KMS-11 (cell line): ENCODE measurements around the gene DLG2.

Experiments
- H2AFZ ChIP-seq: fragments of 200-600 bp; sonication (generic); 2 replicates; pipeline ENCODE4 v1.6.1; 2016; ENCODE audit warnings: antibody characterized with exemption, mixed run types, low read depth
- H3K27ac ChIP-seq: fragments of 200-600 bp; sonication (generic); 2 replicates; pipeline ENCODE4 v1.6.1; 2016; ENCODE audit warnings: mild to moderate bottlenecking, mixed run types
- H3K27me3 ChIP-seq: fragments of 200-600 bp; sonication (generic); 2 replicates; pipeline ENCODE4 v1.6.1; 2017; ENCODE audit warnings: mild to moderate bottlenecking, low read depth, mixed run types, moderate library complexity; ENCODE audit not compliant: insufficient read depth
- H3K36me3 ChIP-seq: fragments of 200-600 bp; sonication (generic); 2 replicates; pipeline ENCODE4 v1.6.1; 2017; ENCODE audit warnings: mild to moderate bottlenecking, mixed run types; ENCODE audit not compliant: insufficient read depth
- H3K4me1 ChIP-seq: fragments of 200-600 bp; sonication (generic); 2 replicates; pipeline ENCODE4 v1.6.1; 2016; ENCODE audit warnings: mild to moderate bottlenecking, low read depth, mixed run types; ENCODE audit not compliant: poor library complexity, severe bottlenecking
- H3K4me2 ChIP-seq: fragments of 200-600 bp; sonication (generic); 2 replicates; pipeline ENCODE4 v1.7.0; 2016; ENCODE audit warnings: mild to moderate bottlenecking, mixed run types
- H3K4me3 ChIP-seq: fragments of 200-600 bp; sonication (generic); IDR thresholded peaks from 2 replicates; pipeline ENCODE4 v1.6.1; 2017; ENCODE audit warnings: low read depth, low read length, mixed read lengths; ENCODE audit not compliant: insufficient read depth
- H3K79me2 ChIP-seq: fragments of 200-600 bp; sonication (generic); 2 replicates; pipeline ENCODE4 v1.6.1; 2016; ENCODE audit warnings: low read depth, mixed run types; ENCODE audit not compliant: insufficient read depth
- H3K9ac ChIP-seq: fragments of 200-600 bp; sonication (generic); 2 replicates; pipeline ENCODE4 v1.6.1; 2016; ENCODE audit warnings: mild to moderate bottlenecking, mixed run types
- H4K20me1 ChIP-seq: fragments of 200-600 bp; sonication (generic); 2 replicates; pipeline ENCODE4 v1.6.1; 2016; ENCODE audit warnings: mild to moderate bottlenecking, mixed run types; ENCODE audit not compliant: insufficient read depth
- TF ChIP-seq, protein P1 (sequence below): fragments of 200-600 bp; sonication (generic); conservative IDR thresholded peaks from 2 replicates; pipeline ENCODE4 v1.6.1; 2017; ENCODE audit warnings: low read depth, mild to moderate bottlenecking, antibody characterized with exemption, low read length, moderate library complexity, mixed read lengths

Gene DLG2

DNA sequence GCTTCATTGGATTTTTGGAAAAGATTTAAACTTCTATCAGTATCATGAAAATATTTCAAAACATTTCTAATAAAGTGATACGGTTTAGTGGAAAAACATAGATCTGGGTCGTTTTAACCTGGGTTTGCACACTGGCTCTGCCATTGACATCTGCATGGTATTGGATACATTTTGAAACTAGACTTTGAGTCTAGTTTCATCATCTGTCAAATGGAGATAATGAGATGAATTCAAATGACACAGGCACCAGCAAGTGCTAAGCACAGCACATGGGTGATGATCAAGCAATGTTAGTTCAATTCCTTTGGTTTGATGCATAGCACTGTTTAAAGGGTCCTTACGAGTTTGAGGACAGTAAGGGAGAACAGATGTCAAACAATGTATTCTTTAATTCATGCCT, 1522.0 kb downstream of the DLG2 start:
- H3K9ac ChIP-seq: no peak overlapping the region
- H3K27ac ChIP-seq: no peak overlapping the region
- H3K27me3 ChIP-seq: no peaks in the 10 kb centered on the region
- no peaks in the 10 kb centered on the region for H3K79me2 ChIP-seq
- TF ChIP-seq, protein P1, sequence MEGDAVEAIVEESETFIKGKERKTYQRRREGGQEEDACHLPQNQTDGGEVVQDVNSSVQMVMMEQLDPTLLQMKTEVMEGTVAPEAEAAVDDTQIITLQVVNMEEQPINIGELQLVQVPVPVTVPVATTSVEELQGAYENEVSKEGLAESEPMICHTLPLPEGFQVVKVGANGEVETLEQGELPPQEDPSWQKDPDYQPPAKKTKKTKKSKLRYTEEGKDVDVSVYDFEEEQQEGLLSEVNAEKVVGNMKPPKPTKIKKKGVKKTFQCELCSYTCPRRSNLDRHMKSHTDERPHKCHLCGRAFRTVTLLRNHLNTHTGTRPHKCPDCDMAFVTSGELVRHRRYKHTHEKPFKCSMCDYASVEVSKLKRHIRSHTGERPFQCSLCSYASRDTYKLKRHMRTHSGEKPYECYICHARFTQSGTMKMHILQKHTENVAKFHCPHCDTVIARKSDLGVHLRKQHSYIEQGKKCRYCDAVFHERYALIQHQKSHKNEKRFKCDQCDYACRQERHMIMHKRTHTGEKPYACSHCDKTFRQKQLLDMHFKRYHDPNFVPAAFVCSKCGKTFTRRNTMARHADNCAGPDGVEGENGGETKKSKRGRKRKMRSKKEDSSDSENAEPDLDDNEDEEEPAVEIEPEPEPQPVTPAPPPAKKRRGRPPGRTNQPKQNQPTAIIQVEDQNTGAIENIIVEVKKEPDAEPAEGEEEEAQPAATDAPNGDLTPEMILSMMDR: no peak
- no peaks in the 10 kb centered on the region for H3K4me1 ChIP-seq
- H2AFZ ChIP-seq: no peak overlapping the region
- no peaks in the 10 kb centered on the region for H4K20me1 ChIP-seq
- no peaks in the 10 kb centered on the region for H3K36me3 ChIP-seq
- no peak overlapping the region for H3K4me3 ChIP-seq
- no peak overlapping the region for H3K4me2 ChIP-seq

DNA sequence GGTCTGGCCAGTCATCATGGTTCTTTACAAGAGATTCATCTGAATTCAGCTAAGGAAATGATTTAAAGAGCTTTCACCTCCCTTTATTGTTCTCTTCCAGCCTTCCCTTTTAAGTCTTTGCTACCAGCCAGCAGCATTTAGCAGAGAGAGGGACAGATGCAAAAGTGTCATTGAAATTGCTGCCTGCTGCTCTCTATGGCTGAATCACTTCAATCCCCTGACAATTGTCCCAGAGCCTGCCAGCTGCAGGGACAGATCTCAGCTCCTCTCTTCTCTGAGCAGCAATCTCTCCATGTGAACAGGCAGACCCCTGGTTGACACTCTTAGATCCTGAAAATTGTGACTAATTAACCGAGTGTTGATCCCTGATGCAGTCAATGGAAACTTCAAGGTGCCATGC, 1524.0 kb downstream of the DLG2 start:
- Histone ChIP-seq H3K27ac (no peak overlapping the region), H3K4me1 (no peaks in the 10 kb centered on the region), H3K79me2 (no peaks in the 10 kb centered on the region), H3K4me2 (no peak overlapping the region), H3K4me3 (no peak overlapping the region), H3K9ac (no peak overlapping the region), H3K36me3 (no peaks in the 10 kb centered on the region), H4K20me1 (no peaks in the 10 kb centered on the region), H3K27me3 (no peaks in the 10 kb centered on the region), H2AFZ (no peak overlapping the region)
- TF ChIP-seq, protein P1: no peak

DNA sequence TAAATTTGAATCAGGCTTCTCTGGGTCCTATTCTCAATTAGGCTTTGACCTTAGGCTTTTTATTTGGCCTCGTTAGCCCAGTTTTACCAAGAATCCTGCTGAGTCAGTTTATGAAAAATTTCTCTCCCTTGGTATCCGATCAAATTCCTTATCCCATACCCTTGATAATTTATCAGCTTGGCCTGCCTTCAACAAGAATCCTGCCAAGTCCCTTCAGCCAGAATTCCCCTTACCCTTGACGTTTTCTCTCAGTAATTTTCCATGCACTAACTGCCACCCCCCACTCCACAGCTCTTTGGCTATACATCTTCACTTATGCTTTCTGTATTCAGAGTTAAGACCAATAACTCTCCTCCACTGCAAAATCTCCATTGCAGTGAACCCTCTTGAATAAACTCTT, 1530.0 kb downstream of the DLG2 start:
- TF ChIP-seq, protein P1: no peak
- H3K27ac ChIP-seq: no peak overlapping the region

DNA sequence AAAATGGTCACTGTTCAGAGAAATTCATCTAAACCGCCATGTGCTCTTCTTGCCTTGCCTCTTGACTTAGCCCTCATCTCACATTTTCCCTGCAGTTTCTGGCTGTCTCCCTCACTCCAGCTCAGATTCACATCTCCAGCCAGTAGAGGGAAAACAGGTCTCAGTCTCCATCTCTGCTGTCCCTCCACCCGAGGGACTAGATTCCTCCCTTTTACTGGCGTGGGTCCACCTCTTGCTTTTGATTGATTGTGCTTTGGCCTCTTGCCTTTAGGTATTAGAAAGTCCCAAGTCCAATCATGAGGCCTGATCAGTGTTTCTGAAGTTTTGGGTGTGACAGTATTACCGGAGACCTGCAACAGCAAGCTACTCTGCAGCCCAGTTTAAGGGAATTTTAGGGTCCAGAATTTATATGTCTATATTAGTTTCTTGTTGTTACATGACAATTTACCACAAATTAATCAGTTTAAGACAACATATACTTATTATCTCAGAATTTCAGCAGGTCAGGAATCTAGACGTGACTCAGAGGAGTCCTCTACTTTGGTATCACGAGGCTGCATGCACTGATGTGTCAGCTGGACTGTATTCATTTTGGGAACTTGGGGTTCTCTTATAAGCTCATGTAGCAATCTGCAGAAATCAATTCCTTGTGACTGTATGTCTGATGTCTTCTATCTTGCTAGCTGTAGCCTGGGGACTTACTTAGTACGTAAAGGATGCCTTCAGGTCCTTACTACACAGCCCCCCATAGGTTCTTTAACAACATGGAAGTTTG, 1535.7 kb downstream of the DLG2 start:
- H3K27me3 ChIP-seq: no peaks in the 10 kb centered on the region
- H3K9ac ChIP-seq: no peak overlapping the region
- no peaks in the 10 kb centered on the region for H4K20me1 ChIP-seq
- H3K4me3 ChIP-seq: no peak overlapping the region
- no peak overlapping the region for H3K27ac ChIP-seq
- H3K79me2 ChIP-seq: no peaks in the 10 kb centered on the region
- no peak overlapping the region for H2AFZ ChIP-seq
- no peak overlapping the region for H3K4me2 ChIP-seq
- no peaks in the 10 kb centered on the region for H3K36me3 ChIP-seq
- no peaks in the 10 kb centered on the region for H3K4me1 ChIP-seq
- TF ChIP-seq, protein P1: no peak

More for the DNA sequence above, 1530.0 kb downstream of the DLG2 start:
- Histone ChIP-seq H3K9ac (no peak overlapping the region), H3K79me2 (no peaks in the 10 kb centered on the region), H3K36me3 (no peaks in the 10 kb centered on the region), H4K20me1 (no peaks in the 10 kb centered on the region), H3K27me3 (no peaks in the 10 kb centered on the region), H3K4me1 (no peaks in the 10 kb centered on the region), H2AFZ (no peak overlapping the region), H3K4me3 (no peak overlapping the region), H3K4me2 (no peak overlapping the region)
